Purkinje cell (primary cell): ENCODE measurements around the gene TNNC2. TPM values are rescaled to one million over a fixed set of nuclear protein-coding genes. Genes with fewer than 3 reads are reported as not detected.

Experiments used
- polyA plus RNA-seq: library from polyadenylated mRNA; unstranded; fragments of >200 nt; fragmentation: Nextera tagmentation; gene quantifications from 2 replicates; pipeline ENCODE4 v1.2.1, GENCODE V29; 2014

TNNC2 gene
- polyA plus RNA-seq = 3.8 TPM in 1 of 2 replicates, not detected in the other

GRCh38 chr20:45827030-45827652 lies at the start of gene TNNC2:
TNNC2 (minus strand) TSS chr20:45827312; CDS start chr20:45827248, 64 bp downstream.

GRCh38 chr20:45857114-45857881 lies 30.2 kb upstream of the TNNC2 start, which contains the start of the genes ACOT8 and ZSWIM3:
ACOT8 (minus strand) TSS chr20:45857392; CDS start chr20:45857315, 77 bp downstream.
ZSWIM3 (plus strand) TSS chr20:45857614; CDS start chr20:45857826, 212 bp downstream.

GRCh38 chr20:45833030-45833882 lies 6.1 kb upstream of the TNNC2 start, which contains the start of gene SNX21:
SNX21 (plus strand) TSS chr20:45833799; CDS start chr20:45833920, 121 bp downstream.

GRCh38 chr20:45812157-45813005 lies 14.7 kb downstream of the TNNC2 start, which contains the start of gene UBE2C:
UBE2C (plus strand) TSS chr20:45812644; CDS start chr20:45812696, 52 bp downstream.

Other genes with a start within 250 kb of the TNNC2 start
- not detected in 2 replicates for gene WFDC8, start 248.0 kb downstream of the TNNC2 start, polyA plus RNA-seq
- gene WFDC10A, start 197.6 kb downstream of the TNNC2 start, polyA plus RNA-seq = not detected in 2 replicates
- not detected in 2 replicates for gene WFDC9, start 196.0 kb downstream of the TNNC2 start, polyA plus RNA-seq
- gene WFDC11, start 157.1 kb downstream of the TNNC2 start, polyA plus RNA-seq = not detected in 2 replicates
- not detected in 2 replicates for gene WFDC13, start 125.3 kb downstream of the TNNC2 start, polyA plus RNA-seq
- not detected in 2 replicates for gene WFDC10B, start 122.3 kb downstream of the TNNC2 start, polyA plus RNA-seq
- not detected in 2 replicates for gene SPINT4, start 105.0 kb downstream of the TNNC2 start, polyA plus RNA-seq
- gene WFDC3, start 35.4 kb downstream of the TNNC2 start, polyA plus RNA-seq = 3.9 and 7.5 TPM in 2 replicates
- gene DNTTIP1, start 35.4 kb downstream of the TNNC2 start, polyA plus RNA-seq = 13.8 and 27.6 TPM in 2 replicates
- not detected in 2 replicates for gene UBE2C, start 14.7 kb downstream of the TNNC2 start, polyA plus RNA-seq
- 2.8 and 3.2 TPM in 2 replicates for gene SNX21, start 6.5 kb upstream of the TNNC2 start, polyA plus RNA-seq
- gene ACOT8, start 30.1 kb upstream of the TNNC2 start, polyA plus RNA-seq = 22.9 and 23.8 TPM in 2 replicates
- 0.11 and 0.56 TPM in 2 replicates for gene ZSWIM3, start 30.3 kb upstream of the TNNC2 start, polyA plus RNA-seq
- gene ZSWIM1, start 53.9 kb upstream of the TNNC2 start, polyA plus RNA-seq = 1.1 and 2.1 TPM in 2 replicates
- not detected in 2 replicates for gene SPATA25, start 60.3 kb upstream of the TNNC2 start, polyA plus RNA-seq
- 0.50 TPM in 1 of 2 replicates, not detected in the other for gene NEURL2, start 63.9 kb upstream of the TNNC2 start, polyA plus RNA-seq
- 44.1 and 45.1 TPM in 2 replicates for gene CTSA, start 64.0 kb upstream of the TNNC2 start, polyA plus RNA-seq
- gene PLTP, start 84.8 kb upstream of the TNNC2 start, polyA plus RNA-seq = 22.6 and 37.3 TPM in 2 replicates
- gene PCIF1, start 107.4 kb upstream of the TNNC2 start, polyA plus RNA-seq = 5.7 and 8.0 TPM in 2 replicates
- gene ZNF335, start 144.9 kb upstream of the TNNC2 start, polyA plus RNA-seq = 1.6 and 2.7 TPM in 2 replicates
- gene MMP9, start 181.6 kb upstream of the TNNC2 start, polyA plus RNA-seq = not detected in 2 replicates
- 332 and 498 TPM in 2 replicates for gene SLC12A5, start 201.9 kb upstream of the TNNC2 start, polyA plus RNA-seq